Measurements from ENCODE around the gene RPS18. TPM values are rescaled to one million over a fixed set of nuclear protein-coding genes. Genes with fewer than 3 reads are reported as not detected.

Gene RPS18
- total RNA-seq, 1 experiment from 2014 or later, result 3,216 TPM

- H4K91ac ChIP-seq (ENCODE audit: insufficient read length, low read depth, low read length), result no peak overlapping the region
- H3K4me3 Mint-ChIP-seq, result peak overlapping the region; percentile 78 to 92
These were observed 6.0 kb downstream of the RPS18 start for GRCh38 chr6:33277663-33278391.

More at GRCh38 chr6:33277663-33278391, 6.0 kb downstream of the RPS18 start:
- TF ChIP-seq CTCF (conservative IDR thresholded peaks at IDR 0.05), result peak; percentile 22; the same call in 1 of the 3 replicates
- Histone ChIP-seq H3K79me2 (ENCODE audit: insufficient read depth, low read length) (peaks cover 15% of the 10 kb centered on the region; the same call in 1 of the 2 replicates), H3K56ac (ENCODE audit: insufficient read length, low read depth, low read length) (no peak overlapping the region), H3K9me3 (ENCODE audit: control insufficient read depth, low read depth, low read length) (no peaks in the 10 kb centered on the region), H3K4ac (ENCODE audit: low read depth, low read length) (no peak overlapping the region), H2BK12ac (ENCODE audit: insufficient read length, low read depth, low read length) (no peak overlapping the region), H3K23me2 (ENCODE audit: insufficient read length, low read depth, low read length, poor library complexity, severe bottlenecking) (peaks cover 11% of the 10 kb centered on the region), H3K14ac (ENCODE audit: insufficient read depth, low read length) (no peak overlapping the region; the same call in 1 of the 2 replicates), H2BK120ac (ENCODE audit: low read depth, low read length, poor library complexity, severe bottlenecking) (no peak overlapping the region), H3K4me2 (ENCODE audit: insufficient read depth, insufficient read length, low read length) (peak overlapping the region; percentile 85), H2AFZ (ENCODE audit: low read length) (no peak overlapping the region), H3K27ac (ENCODE audit: insufficient read length, low read depth, low read length) (no peak overlapping the region), H2BK15ac (ENCODE audit: low read depth, low read length) (no peak overlapping the region), H2AK5ac (ENCODE audit: insufficient read length, low read length) (no peak overlapping the region), H3K18ac (ENCODE audit: insufficient read length, low read depth, low read length) (no peak overlapping the region), H3K4me1 (ENCODE audit: insufficient read depth, low read length) (no peaks in the 10 kb centered on the region; the same call in 1 of the 2 replicates), H3K23ac (ENCODE audit: insufficient read length, low read depth, low read length) (no peak overlapping the region), H4K5ac (ENCODE audit: insufficient read length, low read depth, low read length) (no peak overlapping the region), H3K79me1 (ENCODE audit: insufficient read depth, low read depth, low read length, poor library complexity, severe bottlenecking) (no peaks in the 10 kb centered on the region), H4K8ac (replicated peaks; ENCODE audit: insufficient read length, low read depth, low read length) (no peak overlapping the region), H4K20me1 (ENCODE audit: control insufficient read depth, insufficient read depth, insufficient read length) (no peaks in the 10 kb centered on the region), H2BK20ac (ENCODE audit: low read depth, low read length, poor library complexity, severe bottlenecking) (no peak overlapping the region), H3K9ac (ENCODE audit: extremely low read depth, insufficient read length, low read length) (peak overlapping the region; percentile 16), H3K27me3 (ENCODE audit: insufficient read depth, low read length) (no peaks in the 10 kb centered on the region), H2BK5ac (ENCODE audit: insufficient read length, low read length) (no peak overlapping the region), H3T11ph (ENCODE audit: low read length) (no peak overlapping the region)
- H3K27ac Mint-ChIP-seq, result peak overlapping the region; percentile 86 to 99 (median 95); a peak in 5 of 7 replicates
- H3K4me1 Mint-ChIP-seq, result peaks cover 39 to 47% of the 10 kb centered on the region in 2 experiments
- no peaks in the 10 kb centered on the region for H3K9me3 Mint-ChIP-seq
- DNase-seq, result peak; percentile 49
- H3K27me3 Mint-ChIP-seq (ENCODE audit: low read depth), result no peaks in the 10 kb centered on the region
- H3K36me3 Mint-ChIP-seq (ENCODE audit: insufficient read depth in 1 of 3, low read depth in 3 of 3), result peaks cover 34 to 80% (median 58%) of the 10 kb centered on the region in 3 experiments
- WGBS (ENCODE audit: extremely low coverage, insufficient read length, low lambda C conversion rate), result no CpG with 5 or more reads among the region's 39 CpGs

All from H9 (cell line).